Common myeloid progenitor, CD34-positive (primary cell): ENCODE data around the gene ADISSP.

ENCODE experiments used
- CTCF ChIA-PET: fragments of 350-600 bp; sonication (Branson Sonifier 250); formaldehyde crosslinking; loops from one replicate; lab custom pipeline; 2021; ENCODE audit warnings: antibody characterized with exemption; lab: Charles Lee
- POLR2A ChIA-PET: fragments of 350-600 bp; sonication (Branson Sonifier 250); formaldehyde crosslinking; loops from one replicate; lab custom pipeline; 2021; ENCODE audit warnings: antibody characterized with exemption; lab: Charles Lee
- DNase-seq, 3 donors: peaks; one replicate each; pipeline versions ENCODE4 v3.0.0 to v3.0.0-alpha.2; 2013
- H3K27ac ChIP-seq, 2 experiments: 1 replicate in 1 of 2; 2 replicates in 1 of 2; pipeline ENCODE4 v1.7.0; 2013; ENCODE audit warnings: inconsistent platforms in 2 of 2, low read length in 2 of 2, mild to moderate bottlenecking in 2 of 2, low read depth in 1 of 2, moderate library complexity in 1 of 2; ENCODE audit not compliant: severe bottlenecking in 2 of 2, insufficient read depth in 1 of 2, poor library complexity in 1 of 2
- H3K27me3 ChIP-seq, 5 experiments: replicated peaks in 2 of 5; 1 replicate in 3 of 5; 2 replicates in 2 of 5; pipeline versions ENCODE4 v1.6.1 to v1.7.0; 2013; ENCODE audit warnings: low read length in 4 of 5, mild to moderate bottlenecking in 2 of 5, moderate library complexity in 2 of 5, inconsistent platforms in 1 of 5; ENCODE audit not compliant: insufficient read depth in 5 of 5, control insufficient read depth in 4 of 5
- H3K36me3 ChIP-seq, 4 experiments: 1 replicate in 2 of 4; 2 replicates in 2 of 4; pipeline versions ENCODE4 v1.6.1 to v1.7.0; 2013; ENCODE audit warnings: low read length in 3 of 4, control low read depth in 1 of 4, mild to moderate bottlenecking in 1 of 4; ENCODE audit not compliant: control insufficient read depth in 4 of 4, insufficient read depth in 4 of 4
- H3K4me1 ChIP-seq, 4 experiments: 1 replicate in 3 of 4; 2 replicates in 1 of 4; pipeline versions ENCODE4 v1.6.1 to v1.7.1; 2013; ENCODE audit warnings: low read length in 3 of 4, mild to moderate bottlenecking in 3 of 4, control low read depth in 1 of 4, inconsistent platforms in 1 of 4, moderate library complexity in 1 of 4; ENCODE audit not compliant: control insufficient read depth in 4 of 4, insufficient read depth in 4 of 4; ENCODE audit errors: control extremely low read depth in 1 of 4
- H3K4me3 ChIP-seq, 7 experiments: 1 replicate in 4 of 7; 2 replicates in 3 of 7; pipeline versions ENCODE4 v1.5.1 to v1.7.0; 2013; ENCODE audit warnings: mild to moderate bottlenecking in 7 of 7, low read length in 6 of 7, moderate library complexity in 6 of 7, inconsistent platforms in 2 of 7, low read depth in 2 of 7, control low read depth in 1 of 7; ENCODE audit not compliant: insufficient read depth in 4 of 7, control insufficient read depth in 1 of 7; ENCODE audit errors: extremely low read depth in 1 of 7
- H3K9me3 ChIP-seq, 5 experiments: 1 replicate in 4 of 5; 2 replicates in 1 of 5; pipeline versions ENCODE4 v1.6.1 to v1.7.1; 2013; ENCODE audit warnings: low read length in 4 of 5, mild to moderate bottlenecking in 2 of 5, inconsistent platforms in 1 of 5, low read depth in 1 of 5, moderate library complexity in 1 of 5; ENCODE audit not compliant: control insufficient read depth in 4 of 5, insufficient read depth in 2 of 5; ENCODE audit errors: control extremely low read depth in 1 of 5
- WGBS: methylation state at CpG from one replicate; pipeline ENCODE4 v1.1.5; 2013; ENCODE audit not compliant: insufficient coverage; 5-methylcytosine and 5-hydroxymethylcytosine counted together

The ADISSP gene

GRCh38 chr20:3744037-3744436, 23.5 kb downstream of the ADISSP start:
- H3K9me3 ChIP-seq, result no peaks in the 10 kb centered on the region
- POLR2A ChIA-PET, result no interaction called here
- peaks cover 0 to 4% (median 0%) of the 10 kb centered on the region in 5 experiments for H3K27me3 ChIP-seq
- no peaks in the 10 kb centered on the region for H3K36me3 ChIP-seq
- CTCF ChIA-PET, result interaction anchor here (0.5 to 16.4 kb wide), 4 partner anchors 9 to 44 kb away, joined by 3 to 216 read pairs (median 11); partner anchors contain the start of gene ADISSP
- peaks cover 0 to 12% (median 10%) of the 10 kb centered on the region in 4 experiments for H3K4me1 ChIP-seq
- 100% methylated on average over 1 of the region's 1 CpG for WGBS
- H3K27ac ChIP-seq, result no peak overlapping the region
- no peak for DNase-seq
- H3K4me3 ChIP-seq, result no peak overlapping the region

- no peak for DNase-seq
- Histone ChIP-seq H3K27me3 (peaks cover 0 to 4% (median 0%) of the 10 kb centered on the region in 5 experiments), H3K36me3 (no peaks in the 10 kb centered on the region), H3K4me3 (no peak overlapping the region), H3K27ac (no peak overlapping the region), H3K9me3 (no peaks in the 10 kb centered on the region), H3K4me1 (peaks cover 0 to 12% (median 10%) of the 10 kb centered on the region in 4 experiments)
- no CpG with 5 or more reads among the region's 2 CpGs for WGBS
- CTCF ChIA-PET, result interaction anchor here (0.9 to 16.4 kb wide), 4 partner anchors 10 to 35 kb away, joined by 4 to 216 read pairs (median 11); partner anchors contain the start of gene ADISSP
- POLR2A ChIA-PET, result no interaction called here
These were observed 24.3 kb downstream of the ADISSP start for GRCh38 chr20:3743251-3743650.

- WGBS, result 93% methylated on average over 6 of the region's 7 CpGs
- peaks cover 0 to 1% (median 0%) of the 10 kb centered on the region in 5 experiments for H3K27me3 ChIP-seq
- peaks cover 0 to 12% (median 10%) of the 10 kb centered on the region in 4 experiments for H3K4me1 ChIP-seq
- H3K27ac ChIP-seq, result no peak overlapping the region
- CTCF ChIA-PET, result interaction anchor here (1.1 to 3.5 kb wide), 5 partner anchors 8 to 25 kb away, joined by 3 to 14 read pairs (median 5); no protein-coding TSS in a partner anchor
- no peaks in the 10 kb centered on the region for H3K36me3 ChIP-seq
- DNase-seq, result no peak
- POLR2A ChIA-PET, result interaction anchor here (0.6 kb wide), 2 partner anchors 22 to 113 kb away, joined by 3 read pairs; no protein-coding TSS in a partner anchor
- no peak overlapping the region for H3K4me3 ChIP-seq
- H3K9me3 ChIP-seq, result no peaks in the 10 kb centered on the region
These were observed 25.6 kb downstream of the ADISSP start for GRCh38 chr20:3741836-3742458.

DNA sequence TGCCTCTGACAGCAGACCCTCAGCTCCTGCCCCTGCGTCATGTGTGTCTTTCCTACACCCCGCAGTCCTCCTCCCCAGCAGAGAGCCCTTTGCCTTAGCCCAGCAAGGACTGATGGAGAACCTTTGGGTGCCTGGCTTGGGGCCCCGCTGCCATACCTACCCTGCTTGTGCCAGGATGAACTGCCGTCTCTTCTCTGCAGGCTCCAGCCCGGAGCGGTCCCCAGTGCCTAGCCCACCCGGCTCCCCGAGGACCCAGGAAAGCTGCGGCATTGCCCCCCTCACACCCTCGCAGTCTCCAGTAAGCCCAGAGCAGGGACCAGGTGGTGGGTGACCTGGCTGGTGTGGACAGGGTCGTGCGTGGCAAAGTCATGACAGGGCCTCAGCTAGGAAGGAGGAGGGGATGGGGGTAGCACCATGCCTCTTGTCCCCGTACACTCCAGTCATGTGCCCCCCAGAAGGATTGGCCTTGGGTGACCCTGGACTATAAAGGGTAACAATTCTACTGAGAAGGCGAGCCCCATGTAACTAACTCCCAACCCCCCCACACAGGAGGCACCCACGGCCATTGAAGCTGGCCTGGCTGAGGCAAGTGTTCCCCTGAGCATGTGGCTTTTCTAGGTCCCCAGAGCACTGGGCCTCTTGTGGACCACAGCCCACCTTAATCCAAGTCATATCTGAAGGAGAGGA, 26.8 kb downstream of the ADISSP start:
- DNase-seq, result no peak
- peaks cover 0 to 2% (median 0%) of the 10 kb centered on the region in 5 experiments for H3K27me3 ChIP-seq
- H3K4me3 ChIP-seq, result no peak overlapping the region
- POLR2A ChIA-PET, result interaction anchor here (0.6 kb wide), 2 partner anchors 21 to 114 kb away, joined by 3 read pairs; no protein-coding TSS in a partner anchor
- no peaks in the 10 kb centered on the region for H3K36me3 ChIP-seq
- whole genome bisulfite sequencing, result 95% methylated on average over 14 of the region's 15 CpGs
- H3K27ac ChIP-seq, result no peak overlapping the region
- H3K4me1 ChIP-seq, result peaks cover 0 to 12% (median 10%) of the 10 kb centered on the region in 4 experiments
- CTCF ChIA-PET, result interaction anchor here (0.6 to 3.5 kb wide), 9 partner anchors 9 to 96 kb away, joined by 3 to 14 read pairs (median 4); no protein-coding TSS in a partner anchor
- H3K9me3 ChIP-seq, result no peaks in the 10 kb centered on the region

DNA sequence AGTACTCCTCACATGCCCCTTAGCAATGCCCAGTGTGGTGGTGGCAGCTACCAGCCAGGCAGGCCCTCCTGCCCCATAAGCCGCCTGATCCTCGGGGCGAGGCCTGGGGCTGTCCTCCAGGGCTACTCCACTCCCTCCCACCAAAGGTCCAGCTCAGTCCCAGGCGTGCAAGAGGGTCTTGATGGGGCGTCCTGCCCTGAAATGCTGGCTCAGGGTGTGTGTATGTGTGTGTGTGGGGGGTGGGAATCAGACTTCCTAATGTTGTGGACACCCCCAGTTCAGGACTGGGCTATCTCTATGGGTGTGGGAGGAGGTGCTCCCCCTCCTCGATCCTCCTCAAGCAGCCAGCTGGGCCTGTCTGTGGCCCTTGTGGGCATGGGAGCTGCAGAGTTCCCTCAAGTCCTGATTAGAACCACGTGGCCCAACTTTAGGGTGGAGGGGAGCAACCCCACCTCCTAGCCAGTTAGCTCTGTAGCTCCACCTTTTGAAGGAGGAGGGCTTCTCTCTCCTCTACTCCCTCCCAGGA, 27.6 kb downstream of the ADISSP start:
- DNase-seq, result no peak
- 80% methylated on average over 1 of the region's 7 CpGs for WGBS

GRCh38 chr20:3739054-3739925, 28.3 kb downstream of the ADISSP start:
- H3K27ac ChIP-seq, result no peak overlapping the region
- DNase-seq, result no peak
- no peak overlapping the region for H3K4me3 ChIP-seq
- no peaks in the 10 kb centered on the region for H3K4me1 ChIP-seq
- ChIA-PET POLR2A (no interaction called here), CTCF (interaction anchor here (2.0 to 3.5 kb wide), 2 partner anchors 10 to 15 kb away, joined by 5 to 14 read pairs; no protein-coding TSS in a partner anchor)
- no peaks in the 10 kb centered on the region for H3K36me3 ChIP-seq
- 91% methylated on average over 19 of the region's 19 CpGs for WGBS
- H3K27me3 ChIP-seq, result peaks cover 0 to 2% (median 0%) of the 10 kb centered on the region in 5 experiments
- no peaks in the 10 kb centered on the region for H3K9me3 ChIP-seq

More for the DNA sequence above, 27.6 kb downstream of the ADISSP start:
- CTCF ChIA-PET, result interaction anchor here (0.6 to 3.5 kb wide), 6 partner anchors 10 to 97 kb away, joined by 3 to 14 read pairs (median 4); no protein-coding TSS in a partner anchor
- Histone ChIP-seq H3K36me3 (no peaks in the 10 kb centered on the region), H3K27ac (no peak overlapping the region), H3K4me1 (peaks cover 0 to 5% (median 4%) of the 10 kb centered on the region in 4 experiments), H3K4me3 (no peak overlapping the region), H3K27me3 (peaks cover 0 to 2% (median 0%) of the 10 kb centered on the region in 5 experiments), H3K9me3 (no peaks in the 10 kb centered on the region)
- POLR2A ChIA-PET, result no interaction called here
